GM23338 (cell line): ENCODE data around the gene AGAP1. TPM values are rescaled to one million over a fixed set of nuclear protein-coding genes. Genes with fewer than 3 reads are reported as not detected.

Experiments
- ATAC-seq: fragments of 200-7000 bp; cut with Tn5 transposase; 3 replicates; pipeline ENCODE4 v1.9.1; 2020
- DNase-seq: peaks from one replicate; pipeline ENCODE4 v3.0.0-alpha.2; 2015; ENCODE audit warnings: low spot score
- H2AFZ ChIP-seq: fragments of 200-600 bp; sonication (generic); 2 replicates; pipeline ENCODE4 v1.8.0; 2016; ENCODE audit warnings: antibody characterized with exemption, mild to moderate bottlenecking, moderate library complexity
- H3F3A ChIP-seq: fragments of 200-600 bp; sonication (generic); replicated peaks from 2 replicates; pipeline ENCODE4 v1.8.0; 2017; ENCODE audit warnings: antibody characterized with exemption, mixed run types, low read depth
- H3K27ac ChIP-seq: fragments of 200-600 bp; sonication (generic); 2 replicates; pipeline ENCODE4 v1.6.1; 2016; ENCODE audit warnings: low read depth
- H3K27me3 ChIP-seq: fragments of 200-600 bp; sonication (generic); 2 replicates; pipeline ENCODE4 v1.8.0; 2016; ENCODE audit warnings: mild to moderate bottlenecking, mixed run types, moderate library complexity; ENCODE audit not compliant: insufficient read depth
- H3K36me3 ChIP-seq: fragments of 200-600 bp; sonication (generic); 2 replicates; pipeline ENCODE4 v1.8.0; 2016; ENCODE audit warnings: mild to moderate bottlenecking; ENCODE audit not compliant: insufficient read depth
- H3K4me1 ChIP-seq: fragments of 200-600 bp; sonication (generic); 2 replicates; pipeline ENCODE4 v1.8.0; 2016; ENCODE audit warnings: mild to moderate bottlenecking, moderate library complexity; ENCODE audit not compliant: insufficient read depth
- H3K4me2 ChIP-seq: fragments of 200-600 bp; sonication (generic); 2 replicates; pipeline ENCODE4 v1.7.1; 2017; ENCODE audit warnings: mixed run types
- H3K4me3 ChIP-seq: fragments of 200-600 bp; sonication (generic); 2 replicates; pipeline ENCODE4 v1.6.1; 2016; ENCODE audit warnings: mixed run types
- H3K79me2 ChIP-seq: fragments of 200-600 bp; sonication (generic); replicated peaks from 2 replicates; pipeline ENCODE4 v1.8.0; 2017; ENCODE audit warnings: mild to moderate bottlenecking; ENCODE audit not compliant: insufficient read depth
- H3K9me2 ChIP-seq: fragments of 200-600 bp; sonication (generic); 2 replicates; pipeline ENCODE4 v1.8.0; 2017; ENCODE audit not compliant: insufficient read depth
- H4K20me1 ChIP-seq: fragments of 200-600 bp; sonication (generic); replicated peaks from 2 replicates; pipeline ENCODE4 v1.8.0; 2017; ENCODE audit warnings: mild to moderate bottlenecking; ENCODE audit not compliant: insufficient read depth
- H3K27ac Mint-ChIP-seq: 2 replicates; pipeline ENCODE4 v1.8.0; 2020; ENCODE audit warnings: inconsistent platforms, mild to moderate bottlenecking, moderate library complexity, mixed read lengths
- H3K27me3 Mint-ChIP-seq: 3 replicates; pipeline ENCODE4 v1.8.0; 2022; ENCODE audit warnings: low read depth, mild to moderate bottlenecking, moderate library complexity, mixed read lengths, inconsistent platforms; ENCODE audit not compliant: insufficient read depth, poor library complexity
- H3K36me3 Mint-ChIP-seq: 3 replicates; pipeline ENCODE4 v1.8.0; 2021; ENCODE audit warnings: low read depth, mild to moderate bottlenecking, inconsistent platforms, moderate library complexity, mixed read lengths
- H3K4me1 Mint-ChIP-seq: 3 replicates; pipeline ENCODE4 v1.8.0; 2020; ENCODE audit warnings: mild to moderate bottlenecking, inconsistent platforms, mixed read lengths
- H3K4me3 Mint-ChIP-seq: 3 replicates; pipeline ENCODE4 v1.8.0; 2021; ENCODE audit warnings: moderate library complexity, mild to moderate bottlenecking, inconsistent platforms, mixed read lengths
- H3K9me3 Mint-ChIP-seq: 3 replicates; pipeline ENCODE4 v1.8.0; 2020; ENCODE audit warnings: moderate library complexity, mild to moderate bottlenecking, inconsistent platforms, mixed read lengths
- CREB1 ChIP-seq: fragments of 250-450 bp; sonication (Bioruptor Pico); IDR thresholded peaks from 2 replicates; pipeline ENCODE4 v1.5.0; 2020; ENCODE audit warnings: low read depth, mild to moderate bottlenecking, moderate library complexity
- EZH2 ChIP-seq: fragments of 200-600 bp; sonication (generic); IDR thresholded peaks from one replicate; pipeline ENCODE4 v1.8.0; 2017; ENCODE audit warnings: antibody characterized with exemption, mild to moderate bottlenecking, low read depth; ENCODE audit not compliant: unreplicated experiment
- POLR2AphosphoS5 ChIP-seq: IDR thresholded peaks from 2 replicates; pipeline ENCODE4 v1.6.1; 2016; ENCODE audit warnings: antibody characterized with exemption, low read depth
- STAT1 ChIP-seq: IDR thresholded peaks from one replicate; pipeline ENCODE4 v1.6.1; 2016; ENCODE audit warnings: antibody characterized with exemption; ENCODE audit not compliant: unreplicated experiment
- ZNF114 ChIP-seq: fragments of 250-450 bp; sonication (Bioruptor Pico); IDR thresholded peaks from 2 replicates; pipeline ENCODE4 v1.5.0; 2020; ENCODE audit warnings: mild to moderate bottlenecking, moderate library complexity
- polyA plus RNA-seq: library from polyadenylated mRNA; unstranded; fragments of >200 nt; fragmentation: Nextera tagmentation; extraction: Ambion mirVana; gene quantifications from 2 replicates; pipeline ENCODE4 v1.2.1, GENCODE V29; 2016
- total RNA-seq: library from RNA; depleted of rRNA; stranded (reverse); fragments of >200 nt; shearing (Covaris generic); gene quantifications from 2 replicates; pipeline ENCODE4 v1.2.3, GENCODE V29; 2014
- TF ChIP-seq, protein P1 (sequence below): IDR thresholded peaks from 2 replicates; pipeline ENCODE4 v1.6.1; 2016; ENCODE audit warnings: antibody characterized with exemption
- TF ChIP-seq, protein P2 (sequence below): fragments of 250-450 bp; sonication (Bioruptor Pico); IDR thresholded peaks from 2 replicates; pipeline ENCODE4 v1.5.0; 2020; ENCODE audit warnings: mild to moderate bottlenecking, moderate library complexity
- TF ChIP-seq, protein P3 (sequence below), 2 experiments: fragments of 200-600 bp in 1 of 2; sonication (generic) in 1 of 2; conservative IDR thresholded peaks; 2 replicates each; pipeline versions ENCODE4 v1.5.1 to v1.6.1; 2016 to 2017; ENCODE audit warnings: antibody characterized with exemption in 2 of 2, low read depth in 2 of 2, mild to moderate bottlenecking in 2 of 2, moderate library complexity in 1 of 2

Gene AGAP1
- total and polyA plus RNA-seq, 2 experiments from 2014 or later, result 13.3 to 27.9 TPM

DNA sequence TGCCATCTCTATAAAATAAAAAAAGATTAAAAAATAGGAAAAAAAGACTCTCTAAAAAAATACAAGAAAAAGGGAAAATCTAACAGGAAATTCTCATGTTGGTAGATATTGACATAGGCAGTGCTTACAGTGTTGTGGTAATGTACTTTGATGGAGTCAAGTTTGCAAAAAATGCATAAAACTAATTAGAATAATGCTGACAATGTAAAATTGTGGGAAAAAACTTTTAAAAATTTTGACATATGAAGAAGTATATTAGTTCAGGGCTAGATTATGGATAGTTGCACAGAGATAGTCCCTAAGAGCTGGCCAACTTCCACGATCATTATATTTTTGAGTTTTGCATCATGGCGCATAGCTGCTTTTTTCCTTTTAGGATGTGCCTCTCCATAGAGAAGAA, 601.7 kb downstream of the AGAP1 start:
- H3K4me1 ChIP-seq, result peaks cover 6% of the 10 kb centered on the region; the same call in 1 of the 2 replicates
- no peak overlapping the region for H3K27ac Mint-ChIP-seq
- DNase-seq, result no peak

More for the DNA sequence above, 601.7 kb downstream of the AGAP1 start:
- TF ChIP-seq ZNF114 (CRISPR knock-in tag) (no peak), CREB1 (no peak), POLR2AphosphoS5 (no peak), EZH2 (no peak), STAT1 (no peak)
- TF ChIP-seq, protein P1, sequence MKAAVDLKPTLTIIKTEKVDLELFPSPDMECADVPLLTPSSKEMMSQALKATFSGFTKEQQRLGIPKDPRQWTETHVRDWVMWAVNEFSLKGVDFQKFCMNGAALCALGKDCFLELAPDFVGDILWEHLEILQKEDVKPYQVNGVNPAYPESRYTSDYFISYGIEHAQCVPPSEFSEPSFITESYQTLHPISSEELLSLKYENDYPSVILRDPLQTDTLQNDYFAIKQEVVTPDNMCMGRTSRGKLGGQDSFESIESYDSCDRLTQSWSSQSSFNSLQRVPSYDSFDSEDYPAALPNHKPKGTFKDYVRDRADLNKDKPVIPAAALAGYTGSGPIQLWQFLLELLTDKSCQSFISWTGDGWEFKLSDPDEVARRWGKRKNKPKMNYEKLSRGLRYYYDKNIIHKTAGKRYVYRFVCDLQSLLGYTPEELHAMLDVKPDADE, result no peak
- TF ChIP-seq, protein P2, sequence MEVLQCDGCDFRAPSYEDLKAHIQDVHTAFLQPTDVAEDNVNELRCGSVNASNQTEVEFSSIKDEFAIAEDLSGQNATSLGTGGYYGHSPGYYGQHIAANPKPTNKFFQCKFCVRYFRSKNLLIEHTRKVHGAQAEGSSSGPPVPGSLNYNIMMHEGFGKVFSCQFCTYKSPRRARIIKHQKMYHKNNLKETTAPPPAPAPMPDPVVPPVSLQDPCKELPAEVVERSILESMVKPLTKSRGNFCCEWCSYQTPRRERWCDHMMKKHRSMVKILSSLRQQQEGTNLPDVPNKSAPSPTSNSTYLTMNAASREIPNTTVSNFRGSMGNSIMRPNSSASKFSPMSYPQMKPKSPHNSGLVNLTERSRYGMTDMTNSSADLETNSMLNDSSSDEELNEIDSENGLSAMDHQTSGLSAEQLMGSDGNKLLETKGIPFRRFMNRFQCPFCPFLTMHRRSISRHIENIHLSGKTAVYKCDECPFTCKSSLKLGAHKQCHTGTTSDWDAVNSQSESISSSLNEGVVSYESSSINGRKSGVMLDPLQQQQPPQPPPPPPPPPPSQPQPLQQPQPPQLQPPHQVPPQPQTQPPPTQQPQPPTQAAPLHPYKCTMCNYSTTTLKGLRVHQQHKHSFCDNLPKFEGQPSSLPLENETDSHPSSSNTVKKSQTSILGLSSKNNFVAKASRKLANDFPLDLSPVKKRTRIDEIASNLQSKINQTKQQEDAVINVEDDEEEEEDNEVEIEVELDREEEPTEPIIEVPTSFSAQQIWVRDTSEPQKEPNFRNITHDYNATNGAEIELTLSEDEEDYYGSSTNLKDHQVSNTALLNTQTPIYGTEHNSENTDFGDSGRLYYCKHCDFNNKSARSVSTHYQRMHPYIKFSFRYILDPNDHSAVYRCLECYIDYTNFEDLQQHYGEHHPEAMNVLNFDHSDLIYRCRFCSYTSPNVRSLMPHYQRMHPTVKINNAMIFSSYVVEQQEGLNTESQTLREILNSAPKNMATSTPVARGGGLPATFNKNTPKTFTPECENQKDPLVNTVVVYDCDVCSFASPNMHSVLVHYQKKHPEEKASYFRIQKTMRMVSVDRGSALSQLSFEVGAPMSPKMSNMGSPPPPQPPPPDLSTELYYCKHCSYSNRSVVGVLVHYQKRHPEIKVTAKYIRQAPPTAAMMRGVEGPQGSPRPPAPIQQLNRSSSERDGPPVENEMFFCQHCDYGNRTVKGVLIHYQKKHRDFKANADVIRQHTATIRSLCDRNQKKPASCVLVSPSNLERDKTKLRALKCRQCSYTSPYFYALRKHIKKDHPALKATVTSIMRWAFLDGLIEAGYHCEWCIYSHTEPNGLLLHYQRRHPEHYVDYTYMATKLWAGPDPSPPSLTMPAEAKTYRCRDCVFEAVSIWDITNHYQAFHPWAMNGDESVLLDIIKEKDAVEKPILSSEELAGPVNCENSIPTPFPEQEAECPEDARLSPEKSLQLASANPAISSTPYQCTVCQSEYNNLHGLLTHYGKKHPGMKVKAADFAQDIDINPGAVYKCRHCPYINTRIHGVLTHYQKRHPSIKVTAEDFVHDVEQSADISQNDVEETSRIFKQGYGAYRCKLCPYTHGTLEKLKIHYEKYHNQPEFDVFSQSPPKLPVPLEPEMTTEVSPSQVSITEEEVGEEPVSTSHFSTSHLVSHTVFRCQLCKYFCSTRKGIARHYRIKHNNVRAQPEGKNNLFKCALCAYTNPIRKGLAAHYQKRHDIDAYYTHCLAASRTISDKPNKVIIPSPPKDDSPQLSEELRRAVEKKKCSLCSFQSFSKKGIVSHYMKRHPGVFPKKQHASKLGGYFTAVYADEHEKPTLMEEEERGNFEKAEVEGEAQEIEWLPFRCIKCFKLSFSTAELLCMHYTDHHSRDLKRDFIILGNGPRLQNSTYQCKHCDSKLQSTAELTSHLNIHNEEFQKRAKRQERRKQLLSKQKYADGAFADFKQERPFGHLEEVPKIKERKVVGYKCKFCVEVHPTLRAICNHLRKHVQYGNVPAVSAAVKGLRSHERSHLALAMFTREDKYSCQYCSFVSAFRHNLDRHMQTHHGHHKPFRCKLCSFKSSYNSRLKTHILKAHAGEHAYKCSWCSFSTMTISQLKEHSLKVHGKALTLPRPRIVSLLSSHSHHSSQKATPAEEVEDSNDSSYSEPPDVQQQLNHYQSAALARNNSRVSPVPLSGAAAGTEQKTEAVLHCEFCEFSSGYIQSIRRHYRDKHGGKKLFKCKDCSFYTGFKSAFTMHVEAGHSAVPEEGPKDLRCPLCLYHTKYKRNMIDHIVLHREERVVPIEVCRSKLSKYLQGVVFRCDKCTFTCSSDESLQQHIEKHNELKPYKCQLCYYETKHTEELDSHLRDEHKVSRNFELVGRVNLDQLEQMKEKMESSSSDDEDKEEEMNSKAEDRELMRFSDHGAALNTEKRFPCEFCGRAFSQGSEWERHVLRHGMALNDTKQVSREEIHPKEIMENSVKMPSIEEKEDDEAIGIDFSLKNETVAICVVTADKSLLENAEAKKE (CRISPR knock-in tag), result no peak
- TF ChIP-seq, protein P3, sequence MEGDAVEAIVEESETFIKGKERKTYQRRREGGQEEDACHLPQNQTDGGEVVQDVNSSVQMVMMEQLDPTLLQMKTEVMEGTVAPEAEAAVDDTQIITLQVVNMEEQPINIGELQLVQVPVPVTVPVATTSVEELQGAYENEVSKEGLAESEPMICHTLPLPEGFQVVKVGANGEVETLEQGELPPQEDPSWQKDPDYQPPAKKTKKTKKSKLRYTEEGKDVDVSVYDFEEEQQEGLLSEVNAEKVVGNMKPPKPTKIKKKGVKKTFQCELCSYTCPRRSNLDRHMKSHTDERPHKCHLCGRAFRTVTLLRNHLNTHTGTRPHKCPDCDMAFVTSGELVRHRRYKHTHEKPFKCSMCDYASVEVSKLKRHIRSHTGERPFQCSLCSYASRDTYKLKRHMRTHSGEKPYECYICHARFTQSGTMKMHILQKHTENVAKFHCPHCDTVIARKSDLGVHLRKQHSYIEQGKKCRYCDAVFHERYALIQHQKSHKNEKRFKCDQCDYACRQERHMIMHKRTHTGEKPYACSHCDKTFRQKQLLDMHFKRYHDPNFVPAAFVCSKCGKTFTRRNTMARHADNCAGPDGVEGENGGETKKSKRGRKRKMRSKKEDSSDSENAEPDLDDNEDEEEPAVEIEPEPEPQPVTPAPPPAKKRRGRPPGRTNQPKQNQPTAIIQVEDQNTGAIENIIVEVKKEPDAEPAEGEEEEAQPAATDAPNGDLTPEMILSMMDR (conservative IDR thresholded peaks at IDR 0.05; ENCODE audit: low read depth in 2 of 2), result no peak
- Histone ChIP-seq H3K9me2 (no peaks in the 10 kb centered on the region), H3K79me2 (no peaks in the 10 kb centered on the region), H2AFZ (no peak overlapping the region), H3F3A (no peaks in the 10 kb centered on the region), H3K4me2 (no peak overlapping the region), H3K36me3 (no peaks in the 10 kb centered on the region), H4K20me1 (no peaks in the 10 kb centered on the region), H3K4me3 (no peak overlapping the region), H3K27ac (no peak overlapping the region), H3K27me3 (no peaks in the 10 kb centered on the region)
- Mint-ChIP-seq H3K4me1 (peaks cover 15% of the 10 kb centered on the region), H3K9me3 (no peaks in the 10 kb centered on the region), H3K4me3 (no peak overlapping the region), H3K27me3 (peaks cover 10% of the 10 kb centered on the region), H3K36me3 (no peaks in the 10 kb centered on the region; the same call in 2 of the 3 replicates)
- ATAC-seq, result no peak
